GM12878 (cell line): Measurements from ENCODE around the gene MGMT. TPM values are rescaled to one million over a fixed set of nuclear protein-coding genes. Genes with fewer than 3 reads are reported as not detected.

ENCODE experiments used
- ATAC-seq: fragments of 200-7000 bp; cut with Tn5 transposase; 3 replicates; pipeline ENCODE4 v1.9.1; 2020; ENCODE audit warnings: mild to moderate bottlenecking, moderate library complexity
- BruUV-seq: library from RNA; stranded (reverse); fragments of 400-500 nt; replicated peaks from 2 replicates; lab custom pipeline; 2021; lab: Mats Ljungman, UMichigan
- CTCF ChIA-PET: fragments of 300-600 bp; sonication (Branson Sonifier 250); formaldehyde crosslinking; extraction: SDS; loops from one replicate; lab custom pipeline; 2021; ENCODE audit warnings: inconsistent platforms; lab: Yijun Ruan, JAX
- POLR2A ChIA-PET: fragments of 350-600 bp; formaldehyde crosslinking; extraction: SDS; loops from one replicate; lab custom pipeline; 2021; ENCODE audit warnings: inconsistent platforms; lab: Charles Lee
- RAD21 ChIA-PET: fragments of 300-600 bp; sonication (Branson Sonifier 250); formaldehyde crosslinking; loops from one replicate; lab custom pipeline; 2023; ENCODE audit warnings: antibody characterized with exemption; ENCODE audit not compliant: unreplicated experiment; lab: Charles Lee
- SMC1A ChIA-PET: fragments of 300-600 bp; sonication (Branson Sonifier 250); formaldehyde crosslinking; loops from one replicate; lab custom pipeline; 2023; ENCODE audit not compliant: unreplicated experiment, uncharacterized antibody; lab: Charles Lee
- DNase-seq: peaks from one replicate; pipeline ENCODE4 v3.0.0-alpha.2; 2011; ENCODE audit warnings: low read depth, low spot score
- FAIRE-seq: peaks from 3 replicates; lab custom pipeline; 2011; peaks lifted over from hg19 to GRCh38; lab: Jason Lieb, UNC
- H2AFZ ChIP-seq: 2 replicates; pipeline ENCODE4 v1.6.0; 2011; ENCODE audit warnings: low read depth, low read length, control low read depth; ENCODE audit not compliant: control insufficient read depth
- H3K27ac ChIP-seq: 2 replicates; pipeline ENCODE4 v1.5.1; 2011; ENCODE audit warnings: control low read depth; ENCODE audit not compliant: control insufficient read depth, insufficient read depth
- H3K27me3 ChIP-seq, 2 experiments: replicated peaks in 1 of 2; 2 replicates each; pipeline versions ENCODE4 v1.6.0 to v1.6.1; 2011; ENCODE audit warnings: low read length in 1 of 2; ENCODE audit not compliant: control insufficient read depth in 2 of 2, insufficient read depth in 2 of 2
- H3K36me3 ChIP-seq, 2 experiments: 2 replicates each; pipeline ENCODE4 v1.5.1; 2011; ENCODE audit warnings: low read length in 1 of 2; ENCODE audit not compliant: control insufficient read depth in 2 of 2, insufficient read depth in 2 of 2
- H3K4me1 ChIP-seq: 2 replicates; pipeline ENCODE4 v1.6.1; 2011; ENCODE audit warnings: mild to moderate bottlenecking, low read length, moderate library complexity, mixed read lengths; ENCODE audit not compliant: control insufficient read depth, insufficient read depth
- H3K4me2 ChIP-seq: 2 replicates; pipeline ENCODE4 v1.6.0; 2011; ENCODE audit warnings: control low read depth; ENCODE audit not compliant: control insufficient read depth, insufficient read depth
- H3K4me3 ChIP-seq: fragments of 200-600 bp; sonication (generic); 2 replicates; pipeline ENCODE4 v1.5.1; 2016
- H3K79me2 ChIP-seq: 2 replicates; pipeline ENCODE4 v1.6.0; 2011; ENCODE audit warnings: low read length; ENCODE audit not compliant: control insufficient read depth, insufficient read depth
- H3K9ac ChIP-seq: 2 replicates; pipeline ENCODE4 v1.8.0; 2011; ENCODE audit warnings: low read length, control low read depth, mixed read lengths; ENCODE audit not compliant: control insufficient read depth, insufficient read depth
- H3K9me3 ChIP-seq: replicated peaks from 3 replicates; pipeline ENCODE4 v1.5.1; 2011; ENCODE audit warnings: mild to moderate bottlenecking, low read length; ENCODE audit not compliant: control insufficient read depth, insufficient read depth
- H4K20me1 ChIP-seq: 2 replicates; pipeline ENCODE4 v1.6.0; 2011; ENCODE audit not compliant: control insufficient read depth, insufficient read depth
- BHLHE40 ChIP-seq, 2 experiments: fragments of 450-650 bp in 1 of 2; IDR thresholded peaks; 2 replicates each; pipeline ENCODE4 v1.6.1; 2011 to 2017; ENCODE audit warnings: low read depth in 2 of 2, borderline replicate concordance in 1 of 2, improper control_type of control experiment in 1 of 2, low read length in 1 of 2, mild to moderate bottlenecking in 1 of 2
- DPF2 ChIP-seq: fragments of 450-650 bp; IDR thresholded peaks from 2 replicates; pipeline ENCODE4 v1.6.1; 2017; ENCODE audit warnings: mild to moderate bottlenecking
- ETV6 ChIP-seq, 2 experiments: fragments of 450-650 bp in 1 of 2; IDR thresholded peaks in 1 of 2; conservative IDR thresholded peaks in 1 of 2; 2 replicates each; pipeline ENCODE4 v1.6.1; 2014; ENCODE audit warnings: antibody characterized with exemption in 1 of 2, borderline replicate concordance in 1 of 2, low read depth in 1 of 2, mild to moderate bottlenecking in 1 of 2, moderate library complexity in 1 of 2
- NFIC ChIP-seq: IDR thresholded peaks from 2 replicates; pipeline ENCODE4 v1.6.1; 2012; ENCODE audit warnings: low read depth, mild to moderate bottlenecking, inconsistent platforms, low read length, moderate library complexity
- NFXL1 ChIP-seq: fragments of 450-650 bp; IDR thresholded peaks from 2 replicates; pipeline ENCODE4 v1.6.1; 2017; ENCODE audit warnings: antibody characterized with exemption, mild to moderate bottlenecking, borderline replicate concordance
- PAX8 ChIP-seq: fragments of 450-650 bp; IDR thresholded peaks from 2 replicates; pipeline ENCODE4 v1.6.1; 2017; ENCODE audit warnings: mild to moderate bottlenecking, moderate library complexity
- RELA ChIP-seq: fragments of 450-650 bp; IDR thresholded peaks from 2 replicates; pipeline ENCODE4 v1.8.0; 2014; ENCODE audit warnings: borderline replicate concordance; ENCODE audit not compliant: partially characterized antibody
- SUPT20H ChIP-seq: IDR thresholded peaks from 2 replicates; pipeline ENCODE4 v1.6.1; 2011; ENCODE audit warnings: low read depth, mild to moderate bottlenecking, low read length, moderate library complexity, borderline replicate concordance; ENCODE audit not compliant: control insufficient read depth
- TAF1 ChIP-seq: IDR thresholded peaks from 2 replicates; pipeline ENCODE4 v1.6.1; 2011; ENCODE audit warnings: mild to moderate bottlenecking, low read depth, low read length, borderline replicate concordance
- TCF3 ChIP-seq: IDR thresholded peaks from 2 replicates; pipeline ENCODE4 v1.6.1; 2012; ENCODE audit warnings: low read depth, mild to moderate bottlenecking, low read length, borderline replicate concordance; ENCODE audit not compliant: insufficient read depth
- USF2 ChIP-seq: IDR thresholded peaks from 2 replicates; pipeline ENCODE4 v1.6.1; 2011; ENCODE audit warnings: low read depth, low read length, improper control_type of control experiment, borderline replicate concordance
- WGBS: methylation state at CpG from one replicate; pipeline ENCODE4 v1.1.6; 2016; ENCODE audit warnings: low lambda C conversion rate; ENCODE audit not compliant: insufficient replicate concordance, insufficient coverage; ENCODE audit errors: missing lambda C conversion rate; 5-methylcytosine and 5-hydroxymethylcytosine counted together
- in situ Hi-C: fragments of 300-500 bp; cut with MboI; formaldehyde crosslinking; loops from 9 replicates; pipeline ENCODE4 v1.14.3; 2018; ENCODE audit warnings: mixed read lengths
- intact Hi-C: fragments of 100-400 bp; cut with micrococcal nuclease; formaldehyde crosslinking; loops from one replicate; pipeline ENCODE4 v1.14.2; 2022; ENCODE audit not compliant: unreplicated experiment
- polyA plus RNA-seq, 11 experiments: library from polyadenylated mRNA; depleted of rRNA in 4 of 11; unstranded in 6 of 11; stranded (reverse) in 5 of 11; fragments of >200 nt; fragmentation: Nextera tagmentation in 4 of 11; fragmentation: Illumina TruSeq in 1 of 11; extraction: Ambion mirVana in 4 of 11; extraction: Trizol in 1 of 11; gene quantifications; 1 replicate in 1 of 11; 2 replicates in 10 of 11; pipeline versions ENCODE4 v1.2.1 to v1.2.3, GENCODE V29; 2011 to 2016; ENCODE audit warnings: inconsistent platforms in 2 of 11, missing spikeins in 2 of 11, low read depth in 1 of 11
- total RNA-seq, 4 experiments: library from RNA; depleted of rRNA in 3 of 4; stranded (reverse); fragments of >200 nt in 3 of 4; fragmentation: Illumina TruSeq in 1 of 4; extraction: Trizol in 1 of 4; gene quantifications; 2 replicates each; pipeline versions ENCODE4 v1.2.1 to v1.2.3, GENCODE V29; 2013 to 2021
- TF ChIP-seq, protein P1 (sequence below), 3 experiments: IDR thresholded peaks in 2 of 3; conservative IDR thresholded peaks in 1 of 3; 2 replicates each; pipeline ENCODE4 v1.5.1; 2011; ENCODE audit warnings: low read depth in 3 of 3, low read length in 3 of 3, mild to moderate bottlenecking in 3 of 3, control low read depth in 2 of 3, moderate library complexity in 2 of 3, inconsistent platforms in 1 of 3, mixed read lengths in 1 of 3; ENCODE audit not compliant: control insufficient read depth in 2 of 3, insufficient read depth in 1 of 3; ENCODE audit errors: extremely low read depth in 1 of 3

MGMT gene
- total and polyA plus RNA-seq, 10 of the 15 experiments (the other 5 are each of a cell fraction or from before 2014, with no cell fraction given): 0.16 to 24.2 (median 13.3) TPM

- TF ChIP-seq TCF3: no peak
- TF ChIP-seq, all 136 proteins: peak for 0
Measured at GRCh38 chr10:129680661-129681344, 213.8 kb downstream of the MGMT start (continued).

GRCh38 chr10:129681856-129682255 is 214.8 kb downstream of the MGMT start:
- BruUV-seq: no TSS peak
- Histone ChIP-seq H3K4me1 (no peaks in the 10 kb centered on the region), H4K20me1 (no peaks in the 10 kb centered on the region), H3K79me2 (no peaks in the 10 kb centered on the region), H3K27ac (no peak overlapping the region), H3K9ac (no peak overlapping the region), H3K9me3 (no peaks in the 10 kb centered on the region; the same call in 2 of the 3 replicates), H3K27me3 (no peaks in the 10 kb centered on the region), H3K36me3 (no peaks in the 10 kb centered on the region), H3K4me2 (no peak overlapping the region), H3K4me3 (no peak overlapping the region), H2AFZ (no peak overlapping the region)
- ATAC-seq: no peak
- intact Hi-C loops: no loop called here
- in situ Hi-C loops: no loop called here
- no peak for DNase-seq
- RAD21 ChIA-PET: no interaction called here
- WGBS: 25% methylated on average over 5 of the region's 5 CpGs
- SMC1A ChIA-PET: no interaction called here
- no peak for TF ChIP-seq NFIC
- TF ChIP-seq DPF2: no peak
- no peak for TF ChIP-seq NFXL1
- CTCF ChIA-PET: no interaction called here
- no peak for FAIRE-seq
- POLR2A ChIA-PET: no interaction called here

GRCh38 chr10:129683519-129683918 is 216.5 kb downstream of the MGMT start:
- ATAC-seq: no peak
- TF ChIP-seq ETV6 (conservative IDR thresholded peaks at IDR 0.05 in 1 of 2, IDR thresholded peaks at IDR 0.05 in 1 of 2; ENCODE audit: borderline replicate concordance in 1 of 2, low read depth in 1 of 2): no peak
- no peak for TF ChIP-seq SUPT20H
- TF ChIP-seq RELA: no peak
- TF ChIP-seq PAX8: no peak
- TF ChIP-seq TAF1: no peak
- TF ChIP-seq, protein P1, sequence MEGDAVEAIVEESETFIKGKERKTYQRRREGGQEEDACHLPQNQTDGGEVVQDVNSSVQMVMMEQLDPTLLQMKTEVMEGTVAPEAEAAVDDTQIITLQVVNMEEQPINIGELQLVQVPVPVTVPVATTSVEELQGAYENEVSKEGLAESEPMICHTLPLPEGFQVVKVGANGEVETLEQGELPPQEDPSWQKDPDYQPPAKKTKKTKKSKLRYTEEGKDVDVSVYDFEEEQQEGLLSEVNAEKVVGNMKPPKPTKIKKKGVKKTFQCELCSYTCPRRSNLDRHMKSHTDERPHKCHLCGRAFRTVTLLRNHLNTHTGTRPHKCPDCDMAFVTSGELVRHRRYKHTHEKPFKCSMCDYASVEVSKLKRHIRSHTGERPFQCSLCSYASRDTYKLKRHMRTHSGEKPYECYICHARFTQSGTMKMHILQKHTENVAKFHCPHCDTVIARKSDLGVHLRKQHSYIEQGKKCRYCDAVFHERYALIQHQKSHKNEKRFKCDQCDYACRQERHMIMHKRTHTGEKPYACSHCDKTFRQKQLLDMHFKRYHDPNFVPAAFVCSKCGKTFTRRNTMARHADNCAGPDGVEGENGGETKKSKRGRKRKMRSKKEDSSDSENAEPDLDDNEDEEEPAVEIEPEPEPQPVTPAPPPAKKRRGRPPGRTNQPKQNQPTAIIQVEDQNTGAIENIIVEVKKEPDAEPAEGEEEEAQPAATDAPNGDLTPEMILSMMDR (IDR thresholded peaks at IDR 0.05 in 2 of 3, conservative IDR thresholded peaks at IDR 0.05 in 1 of 3; ENCODE audit: control insufficient read depth in 2 of 3, extremely low read depth in 1 of 3, insufficient read depth in 1 of 3, low read depth in 3 of 3, low read length in 3 of 3): no peak
- TF ChIP-seq BHLHE40 (IDR thresholded peaks at IDR 0.05; ENCODE audit: borderline replicate concordance in 1 of 2, low read depth in 2 of 2, low read length in 1 of 2): no peak
- no peak for TF ChIP-seq USF2

More at GRCh38 chr10:129683519-129683918, 216.5 kb downstream of the MGMT start:
- ChIA-PET CTCF (no interaction called here), POLR2A (no interaction called here), RAD21 (no interaction called here), SMC1A (no interaction called here)
- no peak overlapping the region for H3K9ac ChIP-seq
- H3K27ac ChIP-seq: no peak overlapping the region
- no TSS peak for BruUV-seq
- DNase-seq (no peak), FAIRE-seq (no peak)
- H3K9me3 ChIP-seq: no peaks in the 10 kb centered on the region; the same call in 2 of the 3 replicates
- H3K4me1 ChIP-seq: no peaks in the 10 kb centered on the region
- intact Hi-C loops (no loop called here), in situ Hi-C loops (no loop called here)
- no peaks in the 10 kb centered on the region for H3K79me2 ChIP-seq
- no peaks in the 10 kb centered on the region for H3K36me3 ChIP-seq
- no peaks in the 10 kb centered on the region for H3K27me3 ChIP-seq
- WGBS: 93% methylated on average over 1 of the region's 1 CpG
- H2AFZ ChIP-seq: no peak overlapping the region
- H3K4me2 ChIP-seq: no peak overlapping the region
- no peaks in the 10 kb centered on the region for H4K20me1 ChIP-seq
- no peak overlapping the region for H3K4me3 ChIP-seq
